PC-9 (cell line): Measurements from ENCODE around the gene P2RX6. TPM values are rescaled to one million over a fixed set of nuclear protein-coding genes. Genes with fewer than 3 reads are reported as not detected.

Source experiments
- BruUV-seq: library from RNA; stranded (reverse); fragments of 400-500 nt; replicated peaks from 2 replicates; lab custom pipeline; 2021; lab: Mats Ljungman, UMichigan
- CTCF ChIA-PET: fragments of 300-600 bp; sonication (Branson Sonifier 250); formaldehyde crosslinking; loops from one replicate; lab custom pipeline; 2022; ENCODE audit warnings: antibody characterized with exemption; lab: Charles Lee
- POLR2A ChIA-PET: fragments of 300-600 bp; sonication (Branson Sonifier 250); formaldehyde crosslinking; loops from one replicate; lab custom pipeline; 2022; ENCODE audit warnings: antibody characterized with exemption; ENCODE audit not compliant: unreplicated experiment; lab: Charles Lee
- DNase-seq, 2 experiments: peaks; one replicate each; pipeline versions ENCODE4 v3.0.0 to v3.0.0-alpha.2; 2015 to 2022; ENCODE audit warnings: mixed read lengths in 1 of 2
- H2AFZ ChIP-seq: fragments of 200-600 bp; sonication (generic); 2 replicates; pipeline ENCODE4 v1.8.1; 2017; ENCODE audit warnings: antibody characterized with exemption
- H3F3A ChIP-seq: fragments of 200-600 bp; sonication (generic); 2 replicates; pipeline ENCODE4 v1.8.1; 2017; ENCODE audit warnings: antibody characterized with exemption, mild to moderate bottlenecking, low read depth; ENCODE audit not compliant: insufficient read depth
- H3K27ac ChIP-seq: fragments of 200-600 bp; sonication (generic); 2 replicates; pipeline ENCODE4 v1.6.1; 2016; ENCODE audit warnings: mixed run types
- H3K27me3 ChIP-seq: fragments of 200-600 bp; sonication (generic); 2 replicates; pipeline ENCODE4 v1.6.1; 2016; ENCODE audit warnings: low read depth, mixed run types; ENCODE audit not compliant: insufficient read depth
- H3K36me3 ChIP-seq: fragments of 200-600 bp; sonication (generic); 2 replicates; pipeline ENCODE4 v1.6.1; 2016; ENCODE audit warnings: low read depth, mixed run types
- H3K4me1 ChIP-seq: fragments of 200-600 bp; sonication (generic); replicated peaks from 2 replicates; pipeline ENCODE4 v1.6.1; 2016; ENCODE audit warnings: mixed run types; ENCODE audit not compliant: insufficient read depth
- H3K4me2 ChIP-seq: fragments of 200-600 bp; sonication (generic); 2 replicates; pipeline ENCODE4 v1.6.1; 2017; ENCODE audit warnings: mixed run types
- H3K4me3 ChIP-seq: fragments of 200-600 bp; sonication (generic); 2 replicates; pipeline ENCODE4 v1.6.1; 2016; ENCODE audit warnings: mixed run types
- H3K79me2 ChIP-seq: fragments of 200-600 bp; sonication (generic); 2 replicates; pipeline ENCODE4 v1.6.1; 2017; ENCODE audit warnings: low read depth, mixed run types
- H3K9me2 ChIP-seq: fragments of 200-600 bp; sonication (generic); 2 replicates; pipeline ENCODE4 v1.8.1; 2017; ENCODE audit warnings: mild to moderate bottlenecking; ENCODE audit not compliant: insufficient read depth
- H3K9me3 ChIP-seq: fragments of 200-600 bp; sonication (generic); 2 replicates; pipeline ENCODE4 v1.8.1; 2016; ENCODE audit warnings: low read depth; ENCODE audit not compliant: insufficient read depth
- H4K20me1 ChIP-seq: fragments of 200-600 bp; sonication (generic); 2 replicates; pipeline ENCODE4 v1.8.1; 2017; ENCODE audit not compliant: insufficient read depth
- CTCF ChIP-seq: fragments of 200-600 bp; sonication (generic); conservative IDR thresholded peaks from 2 replicates; pipeline ENCODE4 v1.6.1; 2017; ENCODE audit warnings: mixed run types, antibody characterized with exemption, mild to moderate bottlenecking, moderate library complexity
- EZH2 ChIP-seq: fragments of 200-600 bp; sonication (generic); IDR thresholded peaks from 2 replicates; pipeline ENCODE4 v1.8.0; 2017; ENCODE audit warnings: antibody characterized with exemption, low read depth
- intact Hi-C: fragments of 100-400 bp; cut with micrococcal nuclease; formaldehyde crosslinking; loops from one replicate; pipeline ENCODE4 v1.10.0; 2022; ENCODE audit not compliant: unreplicated experiment
- total RNA-seq: library from RNA; stranded (reverse); gene quantifications from 2 replicates; pipeline ENCODE4 v1.2.3, GENCODE V29; 2021

Gene P2RX6
- total RNA-seq, 1 experiment from 2014 or later: 2.7 TPM

DNA sequence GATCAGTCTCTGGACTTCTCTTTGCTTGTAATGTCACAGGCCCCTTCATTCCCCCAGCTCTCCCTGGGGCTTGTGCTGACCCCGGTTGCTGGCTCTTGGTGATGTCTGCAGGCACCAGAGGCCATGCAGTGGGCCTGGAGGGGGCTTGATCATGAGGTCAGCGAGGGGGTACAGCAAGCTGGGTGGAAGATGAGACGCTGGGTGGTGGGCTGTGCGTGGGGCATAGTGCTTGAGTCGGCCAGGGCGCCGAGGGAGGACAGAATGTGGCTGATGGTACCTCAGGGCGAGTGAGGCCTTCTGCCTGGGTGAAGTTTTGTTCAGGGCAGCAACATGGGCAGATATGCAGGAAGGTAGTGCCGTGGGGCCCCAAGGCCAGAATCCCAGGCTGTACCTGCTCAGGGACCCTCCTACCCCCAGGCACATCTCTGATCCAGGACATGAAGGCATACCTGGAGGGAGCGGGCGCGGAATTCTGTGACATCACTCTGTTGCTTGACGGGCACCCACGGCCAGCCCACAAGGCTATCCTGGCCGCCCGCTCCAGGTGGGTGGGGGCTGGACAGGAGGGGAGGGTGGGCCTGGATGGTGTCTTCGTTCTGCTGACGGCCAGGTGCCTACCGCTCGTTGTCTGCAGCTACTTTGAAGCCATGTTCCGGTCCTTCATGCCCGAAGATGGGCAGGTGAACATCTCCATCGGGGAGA lies 19.5 kb upstream of the P2RX6 start:
- POLR2A ChIA-PET: no interaction called here
- Histone ChIP-seq H4K20me1 (no peaks in the 10 kb centered on the region), H3K36me3 (no peaks in the 10 kb centered on the region), H3K9me2 (no peaks in the 10 kb centered on the region), H3K27ac (no peak overlapping the region), H3K4me1 (no peaks in the 10 kb centered on the region), H3K9me3 (no peaks in the 10 kb centered on the region), H3K27me3 (no peaks in the 10 kb centered on the region), H3K4me3 (no peak overlapping the region), H3K4me2 (no peak overlapping the region), H2AFZ (no peak overlapping the region), H3K79me2 (peaks cover 5% of the 10 kb centered on the region), H3F3A (no peaks in the 10 kb centered on the region)
- no peak for DNase-seq
- TF ChIP-seq CTCF: no peak
- TF ChIP-seq EZH2: no peak
- BruUV-seq: no TSS peak
- CTCF ChIA-PET: interaction anchor here (0.6 kb wide), 1 partner anchor 164 kb away, joined by 4 read pairs; no protein-coding TSS in a partner anchor
- intact Hi-C loops: no loop called here

- intact Hi-C loops: no loop called here
- POLR2A ChIA-PET: interaction anchor here (0.6 kb wide), 1 partner anchor 115 kb away, joined by 10 read pairs; no protein-coding TSS in a partner anchor
Observed at GRCh38 chr22:20996031-20996410, 18.9 kb upstream of the P2RX6 start.

More at GRCh38 chr22:20996031-20996410, 18.9 kb upstream of the P2RX6 start:
- TF ChIP-seq EZH2: no peak
- no peak for TF ChIP-seq CTCF
- no TSS peak for BruUV-seq
- Histone ChIP-seq H3K4me2 (no peak overlapping the region), H3K27me3 (no peaks in the 10 kb centered on the region), H3K9me3 (no peaks in the 10 kb centered on the region), H2AFZ (no peak overlapping the region), H4K20me1 (no peaks in the 10 kb centered on the region), H3K36me3 (no peaks in the 10 kb centered on the region), H3K4me1 (no peaks in the 10 kb centered on the region), H3K9me2 (no peaks in the 10 kb centered on the region), H3K79me2 (peaks cover 11% of the 10 kb centered on the region), H3F3A (no peaks in the 10 kb centered on the region), H3K4me3 (no peak overlapping the region), H3K27ac (no peak overlapping the region)
- CTCF ChIA-PET: interaction anchor here (0.6 kb wide), 1 partner anchor 164 kb away, joined by 4 read pairs; no protein-coding TSS in a partner anchor
- no peak for DNase-seq
